Skeletal muscle satellite cell (primary cell): ENCODE results near the gene ATXN7L1.

ENCODE experiments used
- H3K27me3 ChIP-seq: 2 replicates; pipeline ENCODE4 v1.7.0; 2013; ENCODE audit warnings: low read length; ENCODE audit not compliant: control insufficient read depth, insufficient read depth
- H3K36me3 ChIP-seq: 2 replicates; pipeline ENCODE4 v1.7.0; 2013; ENCODE audit warnings: mild to moderate bottlenecking, control low read depth, low read length; ENCODE audit not compliant: insufficient read depth
- H3K4me1 ChIP-seq: 2 replicates; pipeline ENCODE4 v1.7.0; 2013; ENCODE audit warnings: low read length; ENCODE audit not compliant: control insufficient read depth, insufficient read depth
- H3K4me2 ChIP-seq: 2 replicates; pipeline ENCODE4 v1.7.0; 2013; ENCODE audit warnings: mild to moderate bottlenecking, low read length
- H3K4me3 ChIP-seq: 2 replicates; pipeline ENCODE4 v1.7.0; 2013; ENCODE audit warnings: low read length
- H3K9ac ChIP-seq: 2 replicates; pipeline ENCODE4 v1.7.0; 2013; ENCODE audit warnings: mild to moderate bottlenecking, low read depth, low read length, moderate library complexity
- H3K9me3 ChIP-seq: replicated peaks from 2 replicates; pipeline ENCODE4 v1.7.0; 2013; ENCODE audit warnings: mild to moderate bottlenecking, control low read depth, low read length

The ATXN7L1 gene

GRCh38 chr7:105872491-105872890 is 3.9 kb downstream of the ATXN7L1 start:
- Histone ChIP-seq H3K9me3 (no peaks in the 10 kb centered on the region), H3K4me1 (peaks cover 7% of the 10 kb centered on the region)

DNA sequence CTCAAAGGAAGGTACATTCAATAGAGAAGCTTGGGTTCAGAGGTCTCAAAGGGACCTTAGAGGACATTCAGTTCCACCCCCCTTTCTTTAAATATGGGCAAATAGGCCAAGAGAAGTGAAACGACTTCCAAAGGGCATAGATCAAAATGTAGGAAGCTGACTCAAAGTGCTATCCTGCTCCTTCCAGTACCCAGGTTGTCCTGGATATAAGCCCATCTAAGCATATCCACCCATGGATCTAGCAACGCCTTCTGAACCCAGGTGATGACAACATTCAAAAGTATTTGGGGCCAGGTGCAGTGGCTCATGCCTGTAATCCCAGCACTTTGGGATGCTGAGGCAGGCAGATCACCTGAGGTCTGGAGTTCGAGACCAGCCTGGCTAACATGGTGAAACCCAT is 5.3 kb downstream of the ATXN7L1 start:
- Histone ChIP-seq H3K4me1 (peaks cover 7% of the 10 kb centered on the region), H3K4me2 (no peak overlapping the region), H3K9ac (no peak overlapping the region), H3K4me3 (no peak overlapping the region), H3K36me3 (no peaks in the 10 kb centered on the region), H3K27me3 (no peaks in the 10 kb centered on the region), H3K9me3 (no peaks in the 10 kb centered on the region)

More at GRCh38 chr7:105872491-105872890, 3.9 kb downstream of the ATXN7L1 start:
- no peak overlapping the region for H3K4me3 ChIP-seq
- H3K9ac ChIP-seq = no peak overlapping the region
- H3K4me2 ChIP-seq = no peak overlapping the region
- no peaks in the 10 kb centered on the region for H3K27me3 ChIP-seq
- H3K36me3 ChIP-seq = no peaks in the 10 kb centered on the region

DNA sequence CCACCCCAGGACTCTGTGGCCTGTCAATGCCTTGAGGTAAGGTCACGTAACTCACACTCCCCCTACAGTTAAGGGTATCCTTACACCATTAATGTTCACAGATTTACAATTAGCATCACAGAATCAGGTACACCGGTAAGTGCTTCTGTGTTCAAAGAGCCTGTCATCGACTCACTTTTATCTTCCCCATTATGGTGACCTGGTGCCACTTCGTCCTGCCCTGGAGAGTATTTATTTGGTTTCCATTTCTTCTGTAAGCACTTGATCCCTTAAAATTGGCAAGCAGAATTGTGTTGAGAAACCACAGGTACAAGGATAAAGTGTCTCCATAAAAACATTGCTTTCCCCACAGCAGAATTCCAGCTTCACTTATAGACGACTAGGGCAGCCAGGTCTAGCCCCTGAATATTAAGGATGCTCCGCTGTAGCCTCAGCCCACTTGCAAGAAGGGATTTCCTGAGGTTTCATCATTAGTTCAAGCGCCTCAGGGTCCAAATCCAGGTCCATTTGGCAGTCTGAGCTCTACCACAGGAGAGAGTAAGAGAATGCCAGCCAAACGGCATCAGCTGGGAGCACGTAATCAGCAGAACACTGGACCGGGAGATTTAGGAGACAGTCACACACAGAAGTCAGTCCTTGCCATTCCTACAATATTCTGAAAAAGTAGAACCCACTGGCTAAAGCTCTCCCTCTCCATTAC is 10.1 kb downstream of the ATXN7L1 start:
- no peak overlapping the region for H3K9ac ChIP-seq
- no peaks in the 10 kb centered on the region for H3K27me3 ChIP-seq
- no peak overlapping the region for H3K4me2 ChIP-seq
- H3K36me3 ChIP-seq = no peaks in the 10 kb centered on the region
- H3K4me3 ChIP-seq = no peak overlapping the region
- H3K9me3 ChIP-seq = no peaks in the 10 kb centered on the region
- H3K4me1 ChIP-seq = no peaks in the 10 kb centered on the region

DNA sequence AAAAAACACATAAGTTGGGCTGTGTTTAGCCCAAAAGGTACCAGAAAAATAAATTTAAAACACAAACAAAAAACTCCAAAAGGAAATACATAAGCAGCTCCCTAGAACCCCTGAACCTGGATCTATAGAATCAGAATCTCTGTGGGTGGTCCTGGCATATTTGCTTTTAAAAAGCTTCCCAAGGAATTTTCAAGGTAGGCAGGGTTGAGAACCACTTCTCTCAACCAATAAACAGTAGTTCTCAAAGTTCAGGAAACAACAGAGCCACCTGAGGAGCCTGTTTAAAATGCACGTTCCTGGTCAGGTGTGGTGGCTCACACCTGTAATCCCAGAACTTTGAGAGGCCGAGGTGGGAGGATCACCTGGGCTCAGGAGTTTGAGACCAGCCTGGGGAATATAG is 12.5 kb downstream of the ATXN7L1 start:
- Histone ChIP-seq H3K9ac (no peak overlapping the region), H3K27me3 (no peaks in the 10 kb centered on the region), H3K4me1 (no peaks in the 10 kb centered on the region), H3K4me3 (no peak overlapping the region), H3K9me3 (no peaks in the 10 kb centered on the region), H3K36me3 (no peaks in the 10 kb centered on the region), H3K4me2 (no peak overlapping the region)

DNA sequence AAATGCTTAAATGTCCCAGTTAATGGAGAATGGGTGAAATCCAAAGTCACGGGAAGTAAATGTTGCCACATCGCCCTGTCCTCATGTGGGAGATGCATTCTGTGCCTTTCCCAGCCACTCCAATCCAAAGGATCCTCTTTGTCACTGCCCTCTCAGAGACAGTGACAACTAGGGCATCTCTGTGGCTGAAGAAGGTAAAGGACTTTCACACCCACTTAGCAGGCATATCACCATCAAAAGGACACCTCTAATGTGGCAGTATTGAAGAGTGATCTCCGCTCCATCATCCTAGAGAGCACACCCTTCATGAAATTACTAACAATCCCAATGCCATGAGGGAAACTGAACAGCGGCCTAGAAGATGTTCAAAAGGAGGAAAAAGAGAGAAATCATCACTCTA is 13.6 kb downstream of the ATXN7L1 start:
- Histone ChIP-seq H3K9me3 (no peaks in the 10 kb centered on the region), H3K36me3 (no peaks in the 10 kb centered on the region), H3K4me2 (no peak overlapping the region), H3K4me1 (no peaks in the 10 kb centered on the region), H3K27me3 (no peaks in the 10 kb centered on the region), H3K9ac (no peak overlapping the region), H3K4me3 (no peak overlapping the region)

DNA sequence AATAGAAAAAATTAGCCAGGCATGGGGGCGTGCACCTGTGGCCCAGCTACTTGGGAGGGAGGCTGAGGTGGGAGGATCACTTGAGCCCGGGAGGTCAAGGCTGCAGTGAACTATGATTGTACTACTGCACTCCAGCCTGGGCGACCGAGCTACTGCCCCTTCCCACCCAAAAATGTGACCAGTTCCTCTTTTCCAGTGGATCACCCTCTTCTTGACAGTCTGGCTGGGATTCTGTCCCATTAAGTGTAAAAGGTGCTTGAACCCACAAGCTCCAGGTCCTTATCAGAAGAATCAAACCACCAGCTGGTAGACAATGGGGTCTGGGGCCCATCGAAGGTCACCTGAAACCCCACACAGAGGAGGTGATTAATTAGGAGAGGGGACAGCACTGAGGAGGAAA is 14.1 kb downstream of the ATXN7L1 start:
- no peak overlapping the region for H3K4me2 ChIP-seq
- H3K36me3 ChIP-seq = no peaks in the 10 kb centered on the region
- no peak overlapping the region for H3K4me3 ChIP-seq
- no peak overlapping the region for H3K9ac ChIP-seq
- H3K9me3 ChIP-seq = no peaks in the 10 kb centered on the region
- H3K27me3 ChIP-seq = no peaks in the 10 kb centered on the region
- H3K4me1 ChIP-seq = no peaks in the 10 kb centered on the region

DNA sequence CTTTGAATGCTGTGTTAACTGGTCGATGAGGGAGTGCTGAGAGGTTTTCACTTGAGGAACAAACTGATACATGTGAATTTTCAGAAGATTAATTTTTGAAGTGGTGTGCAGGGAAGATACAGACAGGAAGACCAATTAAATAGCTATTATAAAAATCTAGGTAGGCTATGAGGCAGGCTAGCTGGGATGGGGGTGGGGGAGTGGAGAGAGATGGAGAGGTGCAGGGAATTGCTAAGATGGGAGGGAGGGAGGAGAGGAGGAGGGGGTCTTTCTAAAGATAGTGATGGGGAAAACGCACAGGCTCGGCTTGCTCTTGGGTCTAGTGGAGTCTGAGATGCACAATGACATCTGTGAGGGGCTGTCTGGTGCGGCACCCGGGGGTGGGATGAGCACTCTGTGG is 15.2 kb downstream of the ATXN7L1 start:
- H3K27me3 ChIP-seq = no peaks in the 10 kb centered on the region
- H3K4me2 ChIP-seq = no peak overlapping the region
- no peak overlapping the region for H3K9ac ChIP-seq
- no peak overlapping the region for H3K4me3 ChIP-seq
- no peaks in the 10 kb centered on the region for H3K4me1 ChIP-seq
- no peaks in the 10 kb centered on the region for H3K36me3 ChIP-seq
- no peaks in the 10 kb centered on the region for H3K9me3 ChIP-seq

DNA sequence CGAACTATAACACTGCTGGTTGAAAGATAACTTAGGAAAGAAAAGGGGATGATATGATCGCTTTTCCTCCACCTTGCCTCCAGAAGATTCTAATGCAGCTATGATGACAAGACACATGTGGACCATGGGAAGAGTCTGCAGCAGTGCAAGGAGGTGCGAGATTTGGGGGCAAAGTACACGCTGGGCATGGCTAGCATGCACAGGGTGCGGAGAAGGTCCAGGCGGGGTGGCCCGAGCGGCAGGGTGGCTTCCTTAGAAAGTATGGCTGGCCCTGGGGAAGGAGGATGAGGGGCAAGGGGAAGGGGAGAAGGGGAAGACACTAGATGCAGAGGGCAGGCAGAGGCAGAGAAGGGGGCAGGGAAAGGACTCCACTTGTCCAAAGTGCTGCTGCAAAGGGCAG is 15.6 kb downstream of the ATXN7L1 start:
- Histone ChIP-seq H3K4me3 (no peak overlapping the region), H3K4me2 (no peak overlapping the region)

GRCh38 chr7:105857009-105857952 is 19.1 kb downstream of the ATXN7L1 start:
- Histone ChIP-seq H3K36me3 (no peaks in the 10 kb centered on the region), H3K4me1 (peaks cover 9% of the 10 kb centered on the region), H3K9me3 (no peaks in the 10 kb centered on the region), H3K4me3 (no peak overlapping the region), H3K4me2 (no peak overlapping the region), H3K9ac (no peak overlapping the region), H3K27me3 (no peaks in the 10 kb centered on the region)

More for the DNA sequence above, 15.6 kb downstream of the ATXN7L1 start:
- H3K9ac ChIP-seq = no peak overlapping the region
- H3K36me3 ChIP-seq = no peaks in the 10 kb centered on the region
- H3K27me3 ChIP-seq = no peaks in the 10 kb centered on the region
- H3K4me1 ChIP-seq = no peaks in the 10 kb centered on the region
- H3K9me3 ChIP-seq = no peaks in the 10 kb centered on the region

DNA sequence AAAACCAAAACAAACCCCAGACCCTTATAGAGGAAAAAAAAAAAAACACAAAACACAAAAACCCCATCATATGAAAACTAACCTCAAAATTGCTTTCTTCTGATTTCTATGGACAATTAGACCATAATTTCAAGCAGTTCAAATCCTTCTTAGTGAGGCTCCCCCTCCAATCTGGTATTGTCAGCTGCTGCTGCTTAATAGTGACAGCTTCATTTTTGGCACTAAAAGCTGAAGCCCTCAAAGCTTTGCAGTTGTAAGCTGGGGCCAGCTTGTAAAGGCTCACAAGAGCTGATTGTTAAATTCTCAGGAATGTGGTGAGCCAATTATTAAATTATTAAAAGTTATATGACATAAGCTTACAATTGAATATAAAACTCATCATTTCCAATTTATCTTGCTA is 21.9 kb downstream of the ATXN7L1 start:
- Histone ChIP-seq H3K4me1 (peaks cover 14% of the 10 kb centered on the region), H3K9ac (peak overlapping the region; percentile 17), H3K9me3 (no peaks in the 10 kb centered on the region), H3K27me3 (no peaks in the 10 kb centered on the region), H3K36me3 (no peaks in the 10 kb centered on the region), H3K4me3 (no peak overlapping the region), H3K4me2 (no peak overlapping the region)

DNA sequence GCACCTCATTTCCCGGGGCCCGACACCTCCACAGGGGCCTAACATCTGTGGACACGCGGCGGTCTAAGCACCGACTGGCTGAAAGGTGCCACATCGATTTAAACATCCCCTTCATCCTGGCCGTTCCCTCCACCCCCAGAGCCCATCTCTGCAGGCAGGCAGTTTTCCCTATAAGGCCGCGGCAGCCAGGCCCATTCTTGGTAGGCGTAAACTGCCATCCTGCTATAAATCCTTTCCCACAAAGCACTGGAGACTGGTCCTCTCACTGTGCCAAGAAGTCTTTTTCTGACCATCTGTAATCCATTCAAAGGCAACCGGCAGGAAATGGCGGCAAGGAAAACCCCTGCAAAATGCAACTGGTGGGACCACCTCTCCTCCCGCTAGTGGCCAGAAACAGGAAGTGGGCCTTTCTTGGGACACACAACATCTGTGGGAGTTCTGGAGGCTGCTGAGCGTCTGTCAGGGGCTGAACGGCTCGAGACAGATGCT is 22.4 kb downstream of the ATXN7L1 start:
- Histone ChIP-seq H3K4me2 (peak overlapping the region; percentile 16), H3K27me3 (no peaks in the 10 kb centered on the region), H3K36me3 (no peaks in the 10 kb centered on the region), H3K9ac (peak overlapping the region; percentile 17), H3K9me3 (no peaks in the 10 kb centered on the region), H3K4me1 (peaks cover 17% of the 10 kb centered on the region), H3K4me3 (no peak overlapping the region)
